ENCODE data around the gene TMEFF2. TPM values are rescaled to one million over a fixed set of nuclear protein-coding genes. Genes with fewer than 3 reads are reported as not detected.

The TMEFF2 gene
- total RNA-seq, 2 experiments from 2014 or later = not detected

- POLR2A ChIA-PET = no interaction called here
- CTCF ChIA-PET = no interaction called here
Observed at GRCh38 chr2:192186806-192187205, 7.9 kb downstream of the TMEFF2 start.

GRCh38 chr2:192184349-192184748 lies 10.4 kb downstream of the TMEFF2 start:
- ChIA-PET CTCF (no interaction called here), POLR2A (no interaction called here)

- CTCF ChIA-PET = no interaction called here
Observed at GRCh38 chr2:192183296-192183695, 11.4 kb downstream of the TMEFF2 start.

GRCh38 chr2:192166946-192167345 lies 27.8 kb downstream of the TMEFF2 start:
- CTCF ChIA-PET = no interaction called here
- POLR2A ChIA-PET = no interaction called here

More at GRCh38 chr2:192183296-192183695, 11.4 kb downstream of the TMEFF2 start:
- POLR2A ChIA-PET = no interaction called here

- CTCF ChIA-PET = no interaction called here
- POLR2A ChIA-PET = no interaction called here
Observed at GRCh38 chr2:192165842-192166241, 28.9 kb downstream of the TMEFF2 start.

- ChIA-PET POLR2A (no interaction called here), CTCF (interaction anchor here (0.5 to 2.2 kb wide), 9 partner anchors 9 to 610 kb away, joined by 3 to 18 read pairs (median 5); no protein-coding TSS in a partner anchor)
Observed at GRCh38 chr2:192162392-192163042, 32.2 kb downstream of the TMEFF2 start.

GRCh38 chr2:192161656-192162290 lies 33.0 kb downstream of the TMEFF2 start:
- CTCF ChIA-PET = interaction anchor here (1.1 to 2.2 kb wide), 8 partner anchors 10 to 607 kb away, joined by 3 to 18 read pairs (median 6); no protein-coding TSS in a partner anchor
- POLR2A ChIA-PET = no interaction called here

- CTCF ChIA-PET = no interaction called here
- POLR2A ChIA-PET = no interaction called here
Observed at GRCh38 chr2:192159736-192160135, 35.0 kb downstream of the TMEFF2 start.

GRCh38 chr2:192159208-192159607 lies 35.5 kb downstream of the TMEFF2 start:
- CTCF ChIA-PET = no interaction called here
- POLR2A ChIA-PET = no interaction called here

GRCh38 chr2:192157776-192158175 lies 37.0 kb downstream of the TMEFF2 start:
- POLR2A ChIA-PET = no interaction called here
- CTCF ChIA-PET = no interaction called here

GRCh38 chr2:192155511-192156118 lies 39.1 kb downstream of the TMEFF2 start:
- POLR2A ChIA-PET = no interaction called here

GRCh38 chr2:192153561-192153960 lies 41.2 kb downstream of the TMEFF2 start:
- CTCF ChIA-PET = no interaction called here
- POLR2A ChIA-PET = no interaction called here

More at GRCh38 chr2:192155511-192156118, 39.1 kb downstream of the TMEFF2 start:
- CTCF ChIA-PET = no interaction called here

GRCh38 chr2:192151853-192152252 lies 42.9 kb downstream of the TMEFF2 start:
- ChIA-PET POLR2A (no interaction called here), CTCF (no interaction called here)

GRCh38 chr2:192150166-192150565 lies 44.6 kb downstream of the TMEFF2 start:
- POLR2A ChIA-PET = no interaction called here
- CTCF ChIA-PET = no interaction called here

GRCh38 chr2:192148620-192149321 lies 46.0 kb downstream of the TMEFF2 start:
- CTCF ChIA-PET = no interaction called here

GRCh38 chr2:192148241-192148619 lies 46.5 kb downstream of the TMEFF2 start:
- ChIA-PET CTCF (no interaction called here), POLR2A (no interaction called here)

More at GRCh38 chr2:192148620-192149321, 46.0 kb downstream of the TMEFF2 start:
- POLR2A ChIA-PET = no interaction called here

GRCh38 chr2:192146069-192147015 lies 48.4 kb downstream of the TMEFF2 start:
- POLR2A ChIA-PET = no interaction called here
- CTCF ChIA-PET = no interaction called here

- CTCF ChIA-PET = no interaction called here
Observed at GRCh38 chr2:192145496-192145895, 49.2 kb downstream of the TMEFF2 start.

GRCh38 chr2:192140236-192140839 lies 54.4 kb downstream of the TMEFF2 start:
- POLR2A ChIA-PET = no interaction called here
- CTCF ChIA-PET = no interaction called here

More at GRCh38 chr2:192145496-192145895, 49.2 kb downstream of the TMEFF2 start:
- POLR2A ChIA-PET = no interaction called here

Data from activated CD8-positive, alpha-beta memory T cell treated with anti-CD3 and anti-CD28 coated beads for 36 hours (primary cell).